ENCODE measurements around the gene MYH15.
A peak's percentile ranks its signal among the peaks of the same experiment; 100 is the strongest.

The MYH15 gene

DNA sequence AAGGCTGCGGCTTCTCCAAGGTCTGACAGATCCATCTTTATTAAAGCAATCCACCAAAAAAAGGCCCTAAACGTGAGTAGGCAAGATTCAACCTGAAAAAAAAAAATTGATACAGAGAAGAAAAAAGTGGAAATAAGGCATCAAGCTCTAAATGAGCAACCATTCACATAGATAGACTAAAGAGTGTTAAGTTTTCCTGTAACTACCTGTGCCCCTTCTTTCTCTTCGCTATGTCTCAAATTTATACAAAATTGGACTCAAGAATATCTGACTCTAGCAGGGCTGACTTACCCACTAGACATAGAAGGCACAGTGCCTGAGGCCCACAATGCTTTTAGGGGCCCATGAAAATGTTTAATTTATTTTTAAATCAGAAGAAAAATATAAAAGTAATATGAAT is at the start of gene MYH15:
TSS of gene MYH15 (minus strand) at position 101 of the 400 bp plus-strand sequence. CDS start at position 35, 66 bp downstream.
- DNase-seq = no peak

DNA sequence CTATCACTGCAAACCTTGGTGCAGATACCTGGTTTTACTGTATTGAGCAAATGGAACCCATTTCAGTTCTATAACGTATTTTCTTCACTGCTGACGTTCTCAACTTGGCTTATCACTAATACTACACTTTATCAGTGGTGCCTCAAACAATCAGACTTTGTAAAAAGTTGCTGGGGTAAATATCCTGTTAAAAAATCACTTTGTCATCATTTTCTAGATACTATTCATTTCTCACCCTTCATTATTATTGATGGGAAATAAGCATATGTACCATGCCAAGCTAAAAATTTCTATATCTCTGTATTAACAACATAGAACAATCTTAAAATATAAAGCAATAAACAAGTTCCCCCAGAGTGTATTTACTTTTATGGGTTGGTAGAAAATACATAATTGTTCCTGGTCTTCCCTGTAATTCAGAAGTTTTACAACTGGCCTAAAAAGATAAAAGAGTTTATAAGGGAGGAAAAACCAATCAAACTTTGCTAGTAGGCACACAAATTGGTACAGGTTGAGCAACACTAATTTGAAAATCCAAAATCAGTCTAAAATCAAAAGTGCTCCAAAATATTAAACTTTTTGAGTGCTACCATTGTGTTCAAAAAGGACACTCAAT is 45.7 kb upstream of the MYH15 start:
- DNase-seq = no peak

GRCh38 chr3:108554913-108555571 is 44.6 kb upstream of the MYH15 start:
- DNase-seq = no peak

DNA sequence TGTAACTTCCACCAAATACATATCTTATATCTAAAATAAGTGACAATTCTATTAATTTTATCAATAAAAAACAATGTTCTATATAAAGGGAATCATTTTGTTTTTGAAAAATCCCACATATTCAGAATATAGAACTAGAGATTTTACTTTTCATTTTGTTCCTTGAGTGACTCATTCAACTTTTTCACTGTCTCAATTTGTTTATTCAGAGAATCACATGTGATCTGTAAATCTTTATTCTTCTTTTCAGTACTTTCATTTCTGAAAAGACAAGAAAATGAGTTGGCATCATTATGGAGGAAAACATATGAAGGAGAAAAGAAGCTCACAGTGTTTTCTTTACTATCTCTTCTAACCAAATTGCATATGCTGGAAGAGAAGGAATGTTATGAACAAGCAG is 43.8 kb upstream of the MYH15 start:
- DNase-seq = no peak

DNA sequence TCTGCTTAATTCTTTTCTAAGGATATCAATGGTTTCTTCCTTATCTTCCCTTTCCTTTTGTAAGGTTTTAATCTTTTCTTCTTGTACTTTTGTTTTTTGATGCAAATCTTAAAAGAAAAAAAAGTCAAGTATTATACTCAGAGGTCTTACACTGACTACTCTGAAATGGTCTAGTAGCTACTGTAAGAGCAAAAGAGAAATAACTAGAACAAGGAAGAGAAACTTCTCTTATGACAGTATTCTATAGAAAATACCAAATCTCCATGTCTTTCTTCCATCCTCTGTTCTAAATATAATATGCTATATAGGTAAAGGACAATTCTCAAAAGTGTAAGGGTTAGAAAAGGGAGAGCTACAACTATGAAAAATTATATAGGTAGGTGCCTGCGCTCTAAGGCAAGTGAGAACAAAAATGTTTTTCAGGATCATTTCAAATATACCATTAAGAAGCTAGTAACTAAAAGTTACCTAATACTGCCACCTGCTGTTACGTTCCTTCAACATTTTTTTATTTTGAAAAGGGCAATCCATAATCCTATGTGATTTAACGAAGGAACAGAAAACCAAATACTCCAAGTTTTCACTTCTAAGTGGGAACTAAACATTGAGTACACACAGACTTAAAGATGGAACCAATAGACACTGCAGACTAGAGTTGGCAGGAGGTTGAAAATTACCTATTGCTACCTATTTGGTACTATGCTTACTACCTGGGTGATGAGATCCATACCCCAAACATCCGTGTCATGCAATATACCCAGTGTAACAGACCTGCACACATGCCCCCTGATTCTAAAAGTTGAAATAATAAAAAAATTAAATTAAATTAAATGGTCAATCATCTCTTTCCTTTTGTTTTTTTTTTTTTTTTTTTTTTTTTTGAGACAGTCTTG is 42.1 kb upstream of the MYH15 start:
- peak; percentile 67 for DNase-seq

- DNase-seq = no peak
These were observed 38.5 kb upstream of the MYH15 start for GRCh38 chr3:108548886-108549285.

GRCh38 chr3:108548304-108548703 is 37.9 kb upstream of the MYH15 start:
- no peak for DNase-seq

DNA sequence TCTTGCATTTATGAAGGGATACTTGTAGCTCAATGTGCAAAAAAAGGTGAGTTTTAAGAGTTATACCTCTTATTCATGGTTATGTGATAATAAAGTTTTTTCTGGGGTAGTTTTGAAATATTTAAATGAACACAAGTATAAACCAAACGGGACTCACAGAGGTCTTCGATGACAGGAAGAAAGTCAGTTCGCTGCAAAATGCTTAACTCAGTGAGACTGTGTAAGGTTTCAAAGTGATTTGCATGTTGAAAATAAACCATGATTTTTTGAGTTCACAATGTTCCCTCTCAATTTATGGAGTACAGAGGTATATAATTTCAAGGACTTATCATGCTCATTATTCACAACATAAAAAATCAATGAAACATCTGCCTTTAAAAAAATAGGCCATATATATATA is 36.3 kb upstream of the MYH15 start:
- no peak for DNase-seq

DNA sequence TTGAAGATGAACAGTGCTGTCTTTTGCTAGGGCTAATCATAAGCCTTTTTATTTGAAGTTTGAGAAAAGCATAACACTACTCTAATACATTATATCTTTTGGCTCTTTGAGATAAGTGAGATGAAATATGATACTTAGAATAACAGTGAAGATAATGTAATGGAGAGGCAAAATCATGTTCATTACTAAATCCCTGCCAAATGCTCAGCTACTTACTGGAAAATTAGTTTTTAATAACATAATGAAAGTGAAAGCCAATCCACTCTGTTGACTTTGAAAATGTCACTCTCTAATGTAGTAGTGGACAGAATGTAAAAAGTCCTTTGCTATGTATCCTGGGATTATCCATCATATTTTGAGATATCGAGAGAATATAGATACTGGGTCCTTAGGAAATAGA is 35.9 kb upstream of the MYH15 start:
- DNase-seq = no peak

DNA sequence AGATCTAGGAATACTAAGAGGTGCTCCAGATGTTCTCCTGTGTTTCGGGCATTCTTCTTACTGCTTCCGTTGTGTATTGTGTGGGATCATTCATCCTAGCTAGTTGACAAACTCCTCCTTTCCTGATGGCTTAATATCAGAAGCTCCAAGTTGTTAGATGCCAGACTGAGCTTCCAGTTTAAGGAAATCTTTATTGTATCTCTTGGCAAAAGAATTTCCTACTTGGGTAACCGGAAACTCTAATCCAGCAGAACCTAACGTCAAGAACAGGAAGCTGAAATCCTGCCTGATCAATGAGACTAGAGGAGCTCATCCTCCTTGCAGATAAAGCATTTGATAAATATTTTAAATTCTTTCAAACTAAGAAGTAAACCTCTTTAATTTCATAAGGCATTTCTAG is 27.7 kb upstream of the MYH15 start:
- DNase-seq = no peak

- DNase-seq = no peak
These were observed 18.3 kb upstream of the MYH15 start for GRCh38 chr3:108528459-108529252.

GRCh38 chr3:108527817-108528216 is 17.4 kb upstream of the MYH15 start:
- DNase-seq = no peak

DNA sequence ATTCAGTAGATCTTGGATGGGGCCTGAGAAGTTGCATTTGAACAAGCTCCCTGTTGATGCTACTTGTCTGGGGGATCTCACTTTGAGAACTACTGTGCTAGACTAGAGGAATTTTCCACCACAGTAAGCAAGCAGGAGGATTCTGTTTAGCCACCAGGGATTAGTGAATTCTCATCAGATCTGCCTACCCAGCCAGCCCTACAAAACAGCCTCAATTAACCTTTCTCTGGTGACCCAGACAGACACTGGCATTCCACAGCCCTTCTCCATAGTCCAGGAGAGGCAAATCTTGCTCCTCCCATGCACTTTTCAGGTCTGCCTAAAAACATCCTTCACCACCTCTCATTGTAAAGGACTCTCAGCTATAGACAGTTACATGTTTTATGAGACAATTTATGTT is 16.7 kb upstream of the MYH15 start:
- DNase-seq = no peak

- DNase-seq = no peak
These were observed 15.6 kb upstream of the MYH15 start for GRCh38 chr3:108525971-108526370.

DNA sequence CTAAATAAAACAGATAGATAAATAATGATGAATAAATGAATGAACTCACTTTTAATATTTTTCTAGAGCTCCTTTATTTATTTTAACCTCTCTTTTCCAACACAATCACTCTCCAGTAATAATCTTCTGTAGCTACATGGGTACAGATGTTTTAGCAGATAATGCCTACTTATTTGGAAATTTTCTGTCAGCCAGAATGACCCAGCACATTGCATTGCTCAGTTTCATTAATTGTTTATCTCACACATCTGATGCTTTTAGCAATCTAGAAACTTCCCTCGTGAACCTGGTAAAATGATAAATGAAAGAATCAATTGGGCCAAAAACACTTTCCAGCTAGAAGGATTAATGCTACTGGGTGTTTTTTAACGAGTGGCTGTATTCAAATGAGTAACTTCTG is 14.9 kb upstream of the MYH15 start:
- no peak for DNase-seq

- DNase-seq = peak; percentile 17
These were observed 14.1 kb upstream of the MYH15 start for GRCh38 chr3:108524537-108524936.

DNA sequence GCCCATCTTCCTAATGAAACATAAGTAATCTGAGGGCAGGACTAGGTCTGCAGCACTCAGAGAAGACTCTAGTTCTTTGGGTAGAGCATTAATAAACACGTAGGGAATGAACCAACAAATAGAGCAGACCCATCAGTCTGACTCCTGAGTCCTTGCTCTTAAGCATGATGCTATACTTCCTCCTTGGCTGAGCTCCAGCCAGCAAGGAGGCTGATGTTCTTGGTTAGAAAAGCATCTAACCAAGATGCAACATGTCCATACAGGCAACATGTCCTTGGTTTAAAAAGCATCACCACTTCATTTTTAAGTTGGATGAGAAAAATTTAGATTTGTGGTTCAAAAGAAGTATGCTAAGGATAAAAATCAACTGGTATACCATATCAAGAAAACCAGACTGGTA is 8.5 kb upstream of the MYH15 start:
- peak; percentile 26 for DNase-seq

GRCh38 chr3:108516881-108517280 is 6.5 kb upstream of the MYH15 start:
- no peak for DNase-seq

DNA sequence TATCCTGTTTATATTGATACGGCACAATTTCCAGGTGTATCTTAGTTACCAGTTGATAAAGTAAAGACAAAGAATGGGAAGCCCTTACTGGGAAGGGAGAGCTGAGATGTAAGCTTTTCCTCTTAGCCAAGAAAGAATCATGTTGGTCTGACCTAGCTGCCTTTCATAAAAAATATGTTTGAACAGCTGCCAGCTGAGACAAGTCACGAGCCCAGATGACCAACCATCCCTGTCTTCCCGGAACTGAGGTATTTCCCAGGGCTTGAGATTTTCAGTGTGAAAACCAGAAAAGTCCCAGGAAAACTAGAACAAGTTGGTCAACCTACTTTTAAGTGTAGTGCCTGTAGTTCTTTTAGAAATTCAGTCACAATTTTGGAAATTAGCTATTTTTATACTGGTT is 3.6 kb upstream of the MYH15 start:
- DNase-seq = peak; percentile 88

GRCh38 chr3:108512671-108513070 is 2.3 kb upstream of the MYH15 start:
- DNase-seq = no peak

DNA sequence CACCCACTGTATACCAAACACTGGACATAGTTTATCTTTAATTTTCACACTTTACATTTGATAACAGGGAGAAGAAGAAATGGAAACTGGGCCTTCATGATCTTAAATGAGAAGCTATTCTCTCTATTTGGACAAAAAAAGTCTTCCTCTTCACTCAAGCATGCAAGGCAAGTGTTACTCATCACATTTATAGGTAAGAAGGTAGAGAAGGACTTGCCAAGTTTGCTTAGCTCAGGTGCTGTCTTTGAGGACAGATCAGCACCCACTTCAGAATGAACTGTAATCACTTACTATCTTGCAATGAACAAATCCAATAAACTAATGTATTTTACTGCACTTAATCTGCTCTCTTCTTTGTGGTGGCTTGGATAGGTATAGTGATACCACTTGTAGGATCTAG is 1.1 kb upstream of the MYH15 start:
- DNase-seq = no peak

DNA sequence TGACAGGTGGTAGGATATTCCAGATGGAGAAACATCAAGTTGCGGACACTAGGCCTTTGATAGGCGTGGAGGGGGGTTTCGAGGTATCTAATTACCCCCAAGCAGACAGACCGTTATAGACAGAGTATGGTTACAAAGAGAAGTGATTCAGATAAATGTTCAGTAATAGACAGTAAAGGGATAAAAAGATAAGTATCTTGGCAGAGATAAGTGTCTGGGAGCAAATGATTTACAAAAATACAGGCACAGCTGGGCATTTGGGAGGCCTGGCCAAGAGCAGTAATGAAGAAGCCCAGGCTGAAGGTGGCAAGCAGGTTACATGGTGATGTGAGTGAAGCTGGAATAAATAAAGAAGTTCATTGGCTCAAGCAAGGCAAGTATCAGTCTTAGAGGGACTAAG is 659 bp upstream of the MYH15 start:
- no peak for DNase-seq

GRCh38 chr3:108509871-108510270 is 525 bp downstream of the MYH15 start:
- DNase-seq = no peak

Measured in DMS53 (cell line).